Measurements from ENCODE around the gene CALML6. TPM values are rescaled to one million over a fixed set of nuclear protein-coding genes. Genes with fewer than 3 reads are reported as not detected.

Gene CALML6
- total and polyA plus RNA-seq, 9 donors = 0.04 to 0.43 (median 0.13) TPM; not detected in 2

- TF ChIP-seq CTCF (IDR thresholded peaks at IDR 0.05) (no peak), EP300 (IDR thresholded peaks at IDR 0.05) (no peak), POLR2A (IDR thresholded peaks at IDR 0.05) (no peak)
- Histone ChIP-seq H3K36me3 (no peaks in the 10 kb centered on the region), H3K27ac (no peak overlapping the region), H3K9me3 (no peaks in the 10 kb centered on the region), H3K4me3 (no peak overlapping the region), H3K4me1 (ENCODE audit: insufficient read depth) (no peaks in the 10 kb centered on the region), H3K27me3 (no peaks in the 10 kb centered on the region)
- DNase-seq = peak in 1 of 5 donors; percentile 7
- intact Hi-C loops (cut with DNase I) = loop anchor here (5.0 to 10.0 kb wide), 3 partner anchors 108 to 235 kb away; no protein-coding TSS in a partner anchor
- WGBS, 3 donors = 80 to 82% (median 81%) methylated on average over 28 of the region's 28 CpGs
Observed at GRCh38 chr1:1939296-1940122, 24.4 kb downstream of the CALML6 start.

- Histone ChIP-seq H3K27ac (no peak overlapping the region), H3K27me3 (no peaks in the 10 kb centered on the region), H3K4me3 (no peak overlapping the region), H3K36me3 (no peaks in the 10 kb centered on the region), H3K9me3 (no peaks in the 10 kb centered on the region), H3K4me1 (ENCODE audit: insufficient read depth) (no peaks in the 10 kb centered on the region)
- DNase-seq = peak in 1 of 5 donors; percentile 8
- intact Hi-C loops (cut with DNase I) = loop anchor here (5.0 to 10.0 kb wide), 3 partner anchors 107 to 235 kb away; no protein-coding TSS in a partner anchor
- no peak for TF ChIP-seq EP300 (IDR thresholded peaks at IDR 0.05)
- no peak for TF ChIP-seq CTCF (IDR thresholded peaks at IDR 0.05)
- no peak for TF ChIP-seq POLR2A (IDR thresholded peaks at IDR 0.05)
- WGBS, 3 donors = 78 to 81% (median 80%) methylated on average over 11 to 12 of the region's 12 CpGs
Observed at GRCh38 chr1:1940123-1940425, 25.0 kb downstream of the CALML6 start.

- peak in 1 of 5 donors; percentile 8 for DNase-seq
- intact Hi-C loops (cut with DNase I) = loop anchor here (5.0 to 10.0 kb wide), 3 partner anchors 106 to 233 kb away; no protein-coding TSS in a partner anchor
- Histone ChIP-seq H3K27ac (no peak overlapping the region), H3K9me3 (no peaks in the 10 kb centered on the region), H3K4me3 (no peak overlapping the region), H3K4me1 (ENCODE audit: insufficient read depth) (no peaks in the 10 kb centered on the region), H3K27me3 (no peaks in the 10 kb centered on the region), H3K36me3 (no peaks in the 10 kb centered on the region)
- 50 to 59% (median 56%) methylated on average over 19 of the region's 19 CpGs for WGBS, 3 donors
- TF ChIP-seq POLR2A (IDR thresholded peaks at IDR 0.05) (no peak), EP300 (IDR thresholded peaks at IDR 0.05) (no peak), CTCF (IDR thresholded peaks at IDR 0.05) (no peak)
Observed at GRCh38 chr1:1941211-1941841, 26.3 kb downstream of the CALML6 start.

- no peaks in the 10 kb centered on the region for H3K36me3 ChIP-seq
- intact Hi-C loops (cut with DNase I) = loop anchor here (5.0 to 10.0 kb wide), 3 partner anchors 105 to 233 kb away; no protein-coding TSS in a partner anchor
- peak in 1 of 5 donors; percentile 6 for DNase-seq
- peaks cover 3% of the 10 kb centered on the region for H3K4me1 ChIP-seq (ENCODE audit: insufficient read depth)
- WGBS, 3 donors = 68 to 73% (median 73%) methylated on average over 38 to 39 of the region's 39 CpGs
- no peak for TF ChIP-seq POLR2A (IDR thresholded peaks at IDR 0.05)
- no peak for TF ChIP-seq EP300 (IDR thresholded peaks at IDR 0.05)
- no peak for TF ChIP-seq CTCF (IDR thresholded peaks at IDR 0.05)
- H3K27me3 ChIP-seq = no peaks in the 10 kb centered on the region
- H3K27ac ChIP-seq = no peak overlapping the region
- no peak overlapping the region for H3K4me3 ChIP-seq
- no peaks in the 10 kb centered on the region for H3K9me3 ChIP-seq
Observed at GRCh38 chr1:1941868-1942752, 27.1 kb downstream of the CALML6 start.
